Stomach (tissue), 4 donors: Measurements from ENCODE around the gene TTR.

Source experiments
- EP300 ChIP-seq: sonication (generic); formaldehyde crosslinking; IDR thresholded peaks from one replicate; pipeline ENCODE4 v1.6.1; 2017; ENCODE audit warnings: antibody characterized with exemption
- POLR2A ChIP-seq, 4 donors: fragments of 450-650 bp; IDR thresholded peaks; one replicate each; pipeline ENCODE4 v1.6.1; 2016; ENCODE audit warnings: antibody characterized with exemption in 4 of 4, control low read depth in 2 of 4, mild to moderate bottlenecking in 1 of 4, moderate library complexity in 1 of 4
- POLR2AphosphoS5 ChIP-seq, 3 donors: sonication (generic); formaldehyde crosslinking; IDR thresholded peaks; one replicate each; pipeline ENCODE4 v1.6.1; 2016; ENCODE audit warnings: antibody characterized with exemption in 3 of 3
- TF ChIP-seq, protein P1 (sequence below), 7 experiments: fragments of 450-650 bp in 4 of 7; fragments of 200-600 bp in 3 of 7; sonication (generic) in 3 of 7; IDR thresholded peaks; one replicate each; pipeline ENCODE4 v1.5.1; 2016 to 2019; ENCODE audit warnings: antibody characterized with exemption in 7 of 7, control low read depth in 2 of 7, mild to moderate bottlenecking in 1 of 7

DNA sequence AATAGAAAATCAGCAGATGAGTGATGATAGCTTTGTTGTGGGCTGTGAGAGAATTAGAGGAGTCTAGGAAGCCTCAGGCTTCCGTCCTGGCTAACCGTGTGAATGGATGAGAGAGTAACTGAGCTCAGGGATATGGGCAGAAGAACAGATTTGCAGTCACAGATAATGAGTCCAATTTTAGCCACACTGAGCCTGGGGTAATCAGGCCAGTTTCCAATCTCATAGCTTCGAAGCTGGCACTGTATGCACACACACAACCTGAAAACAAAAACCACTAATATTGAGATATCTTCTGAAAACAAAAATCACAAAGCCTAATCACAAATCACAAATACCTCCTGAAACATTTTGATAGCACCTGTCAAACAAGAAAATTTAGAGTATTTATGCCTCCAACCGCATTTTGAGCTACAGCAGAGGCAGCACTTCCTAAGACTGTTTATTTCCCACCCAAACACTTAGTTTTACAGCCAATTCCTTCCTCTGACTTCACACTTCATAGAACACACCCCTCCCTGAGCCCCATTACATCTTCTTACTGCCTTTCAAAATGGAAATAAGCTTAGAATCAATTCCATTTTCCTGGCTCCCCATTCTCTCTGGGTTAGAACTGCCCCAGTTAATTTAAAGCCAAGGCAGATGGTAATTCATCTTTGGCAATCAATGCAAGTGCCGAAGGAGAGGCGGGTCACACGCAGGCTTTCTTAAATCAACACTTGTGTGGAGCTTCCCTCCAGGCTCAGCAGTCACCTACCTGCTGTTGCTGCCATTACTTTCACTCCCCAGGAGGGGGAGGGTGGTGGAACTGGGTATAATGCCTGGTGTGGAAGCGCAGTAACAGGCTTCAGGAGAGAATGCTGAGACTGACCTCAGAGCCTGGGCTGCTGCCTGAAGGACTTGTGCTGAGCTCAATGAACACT lies 18.9 kb downstream of the TTR start:
- TF ChIP-seq POLR2AphosphoS5 (IDR thresholded peaks at IDR 0.05) (no peak), EP300 (no peak), POLR2A (IDR thresholded peaks at IDR 0.05) (no peak)
- TF ChIP-seq, protein P1, sequence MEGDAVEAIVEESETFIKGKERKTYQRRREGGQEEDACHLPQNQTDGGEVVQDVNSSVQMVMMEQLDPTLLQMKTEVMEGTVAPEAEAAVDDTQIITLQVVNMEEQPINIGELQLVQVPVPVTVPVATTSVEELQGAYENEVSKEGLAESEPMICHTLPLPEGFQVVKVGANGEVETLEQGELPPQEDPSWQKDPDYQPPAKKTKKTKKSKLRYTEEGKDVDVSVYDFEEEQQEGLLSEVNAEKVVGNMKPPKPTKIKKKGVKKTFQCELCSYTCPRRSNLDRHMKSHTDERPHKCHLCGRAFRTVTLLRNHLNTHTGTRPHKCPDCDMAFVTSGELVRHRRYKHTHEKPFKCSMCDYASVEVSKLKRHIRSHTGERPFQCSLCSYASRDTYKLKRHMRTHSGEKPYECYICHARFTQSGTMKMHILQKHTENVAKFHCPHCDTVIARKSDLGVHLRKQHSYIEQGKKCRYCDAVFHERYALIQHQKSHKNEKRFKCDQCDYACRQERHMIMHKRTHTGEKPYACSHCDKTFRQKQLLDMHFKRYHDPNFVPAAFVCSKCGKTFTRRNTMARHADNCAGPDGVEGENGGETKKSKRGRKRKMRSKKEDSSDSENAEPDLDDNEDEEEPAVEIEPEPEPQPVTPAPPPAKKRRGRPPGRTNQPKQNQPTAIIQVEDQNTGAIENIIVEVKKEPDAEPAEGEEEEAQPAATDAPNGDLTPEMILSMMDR (IDR thresholded peaks at IDR 0.05): peak in 3 of 7 experiments; percentile 19 to 40 (median 40)
